Upper lobe of left lung (tissue), 4 donors: Measurements from ENCODE around the gene KLRF1.

Source experiments
- EP300 ChIP-seq, 4 donors: sonication (generic); formaldehyde crosslinking; IDR thresholded peaks; one replicate each; pipeline ENCODE4 v1.5.1; 2017; ENCODE audit warnings: antibody characterized with exemption in 4 of 4, control low read depth in 2 of 4
- TF ChIP-seq, protein P1 (sequence below), 6 experiments: fragments of 450-650 bp in 4 of 6; fragments of 200-600 bp in 2 of 6; sonication (generic) in 2 of 6; IDR thresholded peaks; one replicate each; pipeline ENCODE4 v1.5.1; 2016 to 2019; ENCODE audit warnings: antibody characterized with exemption in 6 of 6

DNA sequence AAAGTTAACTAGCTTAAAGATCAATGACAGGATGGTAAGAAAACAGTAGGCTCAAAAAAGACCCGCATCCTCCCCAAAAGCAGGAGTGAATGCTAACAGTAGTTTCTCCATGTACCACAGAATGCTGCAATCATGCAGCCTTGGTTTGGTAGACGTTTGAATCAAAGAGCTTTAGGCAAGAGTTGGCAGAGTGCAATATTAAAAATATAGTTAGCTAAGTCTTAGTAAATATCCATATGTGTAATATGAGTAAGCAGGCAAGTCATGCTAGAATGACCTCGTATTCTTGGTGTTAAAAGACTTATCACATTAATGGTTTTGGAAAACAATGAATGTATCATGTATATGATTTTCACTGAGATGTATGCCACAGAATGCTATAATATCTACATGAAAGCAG is 18.8 kb upstream of the KLRF1 start:
- TF ChIP-seq, protein P1, sequence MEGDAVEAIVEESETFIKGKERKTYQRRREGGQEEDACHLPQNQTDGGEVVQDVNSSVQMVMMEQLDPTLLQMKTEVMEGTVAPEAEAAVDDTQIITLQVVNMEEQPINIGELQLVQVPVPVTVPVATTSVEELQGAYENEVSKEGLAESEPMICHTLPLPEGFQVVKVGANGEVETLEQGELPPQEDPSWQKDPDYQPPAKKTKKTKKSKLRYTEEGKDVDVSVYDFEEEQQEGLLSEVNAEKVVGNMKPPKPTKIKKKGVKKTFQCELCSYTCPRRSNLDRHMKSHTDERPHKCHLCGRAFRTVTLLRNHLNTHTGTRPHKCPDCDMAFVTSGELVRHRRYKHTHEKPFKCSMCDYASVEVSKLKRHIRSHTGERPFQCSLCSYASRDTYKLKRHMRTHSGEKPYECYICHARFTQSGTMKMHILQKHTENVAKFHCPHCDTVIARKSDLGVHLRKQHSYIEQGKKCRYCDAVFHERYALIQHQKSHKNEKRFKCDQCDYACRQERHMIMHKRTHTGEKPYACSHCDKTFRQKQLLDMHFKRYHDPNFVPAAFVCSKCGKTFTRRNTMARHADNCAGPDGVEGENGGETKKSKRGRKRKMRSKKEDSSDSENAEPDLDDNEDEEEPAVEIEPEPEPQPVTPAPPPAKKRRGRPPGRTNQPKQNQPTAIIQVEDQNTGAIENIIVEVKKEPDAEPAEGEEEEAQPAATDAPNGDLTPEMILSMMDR (IDR thresholded peaks at IDR 0.05): no peak
- no peak for TF ChIP-seq EP300 (IDR thresholded peaks at IDR 0.05)
